ENCODE results near the gene NR2F1. TPM values are rescaled to one million over a fixed set of nuclear protein-coding genes. Genes with fewer than 3 reads are reported as not detected.

Gene NR2F1
- total RNA-seq, 3 donors from 2014 or later (not counting 1 experiment from before 2014, with no cell fraction given) = not detected

DNA sequence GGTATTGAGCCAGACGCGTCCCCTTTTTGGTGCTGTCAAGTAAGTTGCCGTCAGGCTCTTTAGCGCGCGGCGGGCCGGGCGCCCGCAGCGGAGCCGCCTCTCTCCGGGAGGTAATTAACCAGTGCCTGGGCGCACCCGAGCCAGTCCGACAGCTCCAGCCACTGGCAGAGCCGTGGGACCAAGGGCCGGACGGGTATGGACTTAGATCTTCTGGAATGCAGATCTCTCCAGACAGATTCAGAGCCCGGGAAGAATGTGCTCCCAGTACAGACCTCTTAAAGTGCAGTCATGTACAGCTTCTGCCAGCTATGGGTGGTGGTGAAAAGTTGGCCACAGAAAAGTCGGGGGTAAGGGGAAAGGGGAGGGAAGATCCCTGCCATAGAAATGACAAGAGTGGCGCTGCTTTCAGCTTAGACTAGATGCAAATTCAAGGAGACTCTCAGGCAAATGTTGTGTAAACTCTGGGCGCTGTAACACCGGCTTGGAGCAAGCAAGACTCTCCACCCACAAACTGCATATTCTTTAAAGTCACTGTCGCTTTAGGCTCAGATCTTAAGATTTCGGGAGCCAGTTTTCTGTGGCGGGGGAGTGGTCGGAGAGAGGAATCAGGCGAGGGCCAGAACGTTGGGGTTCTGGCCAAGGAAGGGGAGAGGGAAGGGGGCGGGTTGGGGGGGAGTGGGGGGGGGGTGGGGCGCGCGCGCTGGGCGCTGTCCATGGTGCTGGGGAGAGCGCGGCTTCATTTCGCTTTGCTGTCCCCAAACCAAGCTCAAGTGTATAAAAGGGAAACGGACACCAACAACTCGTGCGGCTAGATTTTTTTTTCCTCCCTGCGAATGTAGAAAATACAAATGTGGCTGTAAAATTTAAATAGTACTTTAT, 29.2 kb downstream of the NR2F1 start:
- TF ChIP-seq, protein P1, sequence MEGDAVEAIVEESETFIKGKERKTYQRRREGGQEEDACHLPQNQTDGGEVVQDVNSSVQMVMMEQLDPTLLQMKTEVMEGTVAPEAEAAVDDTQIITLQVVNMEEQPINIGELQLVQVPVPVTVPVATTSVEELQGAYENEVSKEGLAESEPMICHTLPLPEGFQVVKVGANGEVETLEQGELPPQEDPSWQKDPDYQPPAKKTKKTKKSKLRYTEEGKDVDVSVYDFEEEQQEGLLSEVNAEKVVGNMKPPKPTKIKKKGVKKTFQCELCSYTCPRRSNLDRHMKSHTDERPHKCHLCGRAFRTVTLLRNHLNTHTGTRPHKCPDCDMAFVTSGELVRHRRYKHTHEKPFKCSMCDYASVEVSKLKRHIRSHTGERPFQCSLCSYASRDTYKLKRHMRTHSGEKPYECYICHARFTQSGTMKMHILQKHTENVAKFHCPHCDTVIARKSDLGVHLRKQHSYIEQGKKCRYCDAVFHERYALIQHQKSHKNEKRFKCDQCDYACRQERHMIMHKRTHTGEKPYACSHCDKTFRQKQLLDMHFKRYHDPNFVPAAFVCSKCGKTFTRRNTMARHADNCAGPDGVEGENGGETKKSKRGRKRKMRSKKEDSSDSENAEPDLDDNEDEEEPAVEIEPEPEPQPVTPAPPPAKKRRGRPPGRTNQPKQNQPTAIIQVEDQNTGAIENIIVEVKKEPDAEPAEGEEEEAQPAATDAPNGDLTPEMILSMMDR (IDR thresholded peaks at IDR 0.05) = no peak
- intact Hi-C loops (cut with micrococcal nuclease) = no loop called here
- Histone ChIP-seq H3K27ac (ENCODE audit: low read length) (no peak overlapping the region), H3K4me1 (ENCODE audit: control insufficient read depth, insufficient read depth, low read length) (peaks cover 3% of the 10 kb centered on the region), H3K36me3 (ENCODE audit: control insufficient read depth, insufficient read depth, low read length) (no peaks in the 10 kb centered on the region), H3K9me3 (ENCODE audit: control insufficient read depth, insufficient read depth, low read length) (no peaks in the 10 kb centered on the region), H3K4me3 (ENCODE audit: low read length) (no peak overlapping the region), H3K27me3 (ENCODE audit: control insufficient read depth, insufficient read depth, low read length) (peaks cover 71% of the 10 kb centered on the region)
- peaks cover 10 to 21% of the 10 kb centered on the region in 2 donors for H3K4me1 Mint-ChIP-seq
- no peak overlapping the region for H3K27ac Mint-ChIP-seq
- peaks cover 8% of the 10 kb centered on the region for H3K36me3 Mint-ChIP-seq
- no peak overlapping the region for H3K4me3 Mint-ChIP-seq
- no peaks in the 10 kb centered on the region for H3K9me3 Mint-ChIP-seq
- WGBS (ENCODE audit: insufficient coverage) = 6% methylated on average over 28 of the region's 43 CpGs
- peaks cover 64 to 66% of the 10 kb centered on the region in 2 donors for H3K27me3 Mint-ChIP-seq (ENCODE audit: low read depth in 2 of 2)
- ATAC-seq = peak in 2 of 3 donors; percentile 60
- DNase-seq = peak in 1 of 2 donors; percentile 53

DNA sequence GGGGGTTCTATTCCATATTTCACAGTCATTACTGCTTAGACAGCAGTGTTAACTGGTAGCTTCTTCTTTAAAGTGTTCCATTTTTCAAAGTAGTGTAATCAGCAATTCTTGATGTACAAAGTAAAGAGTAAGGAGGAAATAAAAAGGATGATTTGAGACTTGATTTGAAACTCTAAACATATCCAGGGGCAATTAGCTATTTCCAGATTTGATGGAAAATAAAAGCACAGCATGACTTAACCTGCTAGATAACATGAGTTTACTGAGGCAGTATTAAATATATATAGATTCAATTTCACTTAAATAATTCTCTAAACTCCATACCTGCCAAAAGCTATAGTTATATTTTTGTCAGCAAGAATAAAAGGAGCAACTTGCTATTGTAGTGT, 29.8 kb downstream of the NR2F1 start:
- Mint-ChIP-seq H3K27me3 (ENCODE audit: low read depth in 2 of 2) (peaks cover 60 to 64% of the 10 kb centered on the region in 2 donors), H3K4me3 (no peak overlapping the region), H3K36me3 (peaks cover 8% of the 10 kb centered on the region), H3K4me1 (peaks cover 10 to 15% of the 10 kb centered on the region in 2 donors), H3K9me3 (no peaks in the 10 kb centered on the region), H3K27ac (no peak overlapping the region)
- TF ChIP-seq, protein P1 (IDR thresholded peaks at IDR 0.05) = no peak
- Histone ChIP-seq H3K27me3 (ENCODE audit: control insufficient read depth, insufficient read depth, low read length) (peaks cover 64% of the 10 kb centered on the region), H3K27ac (ENCODE audit: low read length) (no peak overlapping the region), H3K9me3 (ENCODE audit: control insufficient read depth, insufficient read depth, low read length) (no peaks in the 10 kb centered on the region), H3K36me3 (ENCODE audit: control insufficient read depth, insufficient read depth, low read length) (no peaks in the 10 kb centered on the region), H3K4me1 (ENCODE audit: control insufficient read depth, insufficient read depth, low read length) (no peaks in the 10 kb centered on the region), H3K4me3 (ENCODE audit: low read length) (no peak overlapping the region)
- DNase-seq (no peak), ATAC-seq (no peak)
- intact Hi-C loops (cut with micrococcal nuclease) = no loop called here

DNA sequence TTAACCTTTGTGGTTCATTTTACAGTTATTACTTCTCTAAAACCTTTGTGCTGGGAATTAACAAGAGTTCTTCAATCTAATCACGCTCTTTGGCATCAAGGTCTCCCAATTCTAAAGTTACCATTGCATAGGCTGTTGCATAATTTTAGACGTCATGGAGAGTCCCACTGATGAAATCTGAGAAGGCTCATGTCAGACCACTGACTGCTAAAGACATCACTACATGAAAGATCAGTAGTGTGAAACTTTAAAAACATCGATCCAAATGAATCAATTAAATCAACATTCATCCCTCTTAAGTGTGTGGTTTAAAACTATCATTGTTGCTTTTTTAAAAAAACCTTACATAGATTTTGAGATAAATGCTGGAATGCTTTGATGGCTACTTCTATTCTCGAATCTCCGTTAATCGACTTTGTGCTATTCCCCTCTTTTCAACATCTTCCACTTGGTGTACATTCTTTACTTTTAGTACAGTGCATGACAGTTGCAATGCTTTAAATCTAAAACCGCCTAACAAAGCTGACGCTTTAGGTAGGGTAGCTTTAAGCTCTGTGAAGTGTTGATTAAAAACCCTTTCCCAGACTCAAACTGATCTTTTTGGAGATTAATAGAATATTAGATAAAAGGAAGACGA, 33.6 kb downstream of the NR2F1 start:
- Histone ChIP-seq H3K27ac (ENCODE audit: low read length) (no peak overlapping the region), H3K9me3 (ENCODE audit: control insufficient read depth, insufficient read depth, low read length) (no peaks in the 10 kb centered on the region), H3K36me3 (ENCODE audit: control insufficient read depth, insufficient read depth, low read length) (no peaks in the 10 kb centered on the region), H3K27me3 (ENCODE audit: control insufficient read depth, insufficient read depth, low read length) (peaks cover 27% of the 10 kb centered on the region), H3K4me3 (ENCODE audit: low read length) (no peak overlapping the region), H3K4me1 (ENCODE audit: control insufficient read depth, insufficient read depth, low read length) (peaks cover 5% of the 10 kb centered on the region)
- DNase-seq (no peak), ATAC-seq (no peak)
- no peaks in the 10 kb centered on the region for H3K36me3 Mint-ChIP-seq
- H3K4me3 Mint-ChIP-seq = no peak overlapping the region
- H3K4me1 Mint-ChIP-seq = peaks cover 22% of the 10 kb centered on the region in 2 donors
- peaks cover 26 to 31% of the 10 kb centered on the region in 2 donors for H3K27me3 Mint-ChIP-seq (ENCODE audit: low read depth in 2 of 2)
- intact Hi-C loops (cut with micrococcal nuclease) = no loop called here
- H3K27ac Mint-ChIP-seq = no peak overlapping the region
- no peaks in the 10 kb centered on the region for H3K9me3 Mint-ChIP-seq
- TF ChIP-seq, protein P1 (IDR thresholded peaks at IDR 0.05) = no peak
- 87% methylated on average over 5 of the region's 9 CpGs for WGBS (ENCODE audit: insufficient coverage)

All from natural killer cell (primary cell).